ENCODE data around the gene CARD19. TPM values are rescaled to one million over a fixed set of nuclear protein-coding genes. Genes with fewer than 3 reads are reported as not detected.

The CARD19 gene
- total and polyA plus RNA-seq, 7 experiments from 2014 or later = 43.0 to 90.0 (median 59.2) TPM

GRCh38 chr9:93119953-93120845 lies 24.2 kb downstream of the CARD19 start:
- peak overlapping the region in 6 of 10 donors; percentile 5 to 67 (median 37) for H3K4me3 Mint-ChIP-seq
- no peak overlapping the region for H3K27ac ChIP-seq (ENCODE audit: low read depth, low read length)
- POLR2A ChIA-PET = interaction anchor here (0.6 to 2.0 kb wide), 6 partner anchors 9 to 182 kb away, joined by 3 to 7 read pairs (median 4); partner anchors contain the start of genes CARD19 and NINJ1

GRCh38 chr9:93120846-93121315 lies 24.9 kb downstream of the CARD19 start:
- ATAC-seq = no peak
- Mint-ChIP-seq H3K4me1 (peaks cover 21 to 41% (median 31%) of the 10 kb centered on the region in 7 donors), H3K27ac (peak overlapping the region in 1 of 9 donors; percentile 78), H3K27me3 (no peaks in the 10 kb centered on the region), H3K9me3 (no peaks in the 10 kb centered on the region), H3K4me3 (peak overlapping the region in 1 of 10 donors; percentile 51), H3K36me3 (peaks cover 0 to 15% (median 0%) of the 10 kb centered on the region in 5 donors)
- ChIA-PET POLR2A (interaction anchor here (0.6 to 0.9 kb wide), 2 partner anchors 13 to 182 kb away, joined by 3 to 4 read pairs; partner anchors contain the start of gene NINJ1), CTCF (no interaction called here)
- Histone ChIP-seq H3K9me3 (ENCODE audit: control insufficient read depth in 2 of 3, low read length in 3 of 3) (no peaks in the 10 kb centered on the region), H3K4me1 (ENCODE audit: control insufficient read depth in 2 of 2, insufficient read depth in 2 of 2, low read length in 2 of 2) (peaks cover 9 to 21% of the 10 kb centered on the region in 2 donors), H3K27me3 (ENCODE audit: control insufficient read depth in 2 of 2, insufficient read depth in 2 of 2, low read length in 2 of 2) (no peaks in the 10 kb centered on the region), H3K36me3 (ENCODE audit: control insufficient read depth in 2 of 3, insufficient read depth in 3 of 3, low read length in 3 of 3) (peaks cover 0 to 41% (median 13%) of the 10 kb centered on the region in 3 experiments), H3K27ac (ENCODE audit: low read depth, low read length) (no peak overlapping the region), H3K4me3 (ENCODE audit: low read length) (no peak overlapping the region)
- intact Hi-C loops (cut with micrococcal nuclease) = no loop called here
- peak in 1 of 9 donors; percentile 6 for DNase-seq

More at GRCh38 chr9:93119953-93120845, 24.2 kb downstream of the CARD19 start:
- H3K4me1 Mint-ChIP-seq = peaks cover 17 to 36% (median 28%) of the 10 kb centered on the region in 7 donors
- H3K27me3 Mint-ChIP-seq = no peaks in the 10 kb centered on the region
- H3K27me3 ChIP-seq (ENCODE audit: control insufficient read depth in 2 of 2, insufficient read depth in 2 of 2, low read length in 2 of 2) = no peaks in the 10 kb centered on the region
- CTCF ChIA-PET = interaction anchor here (0.8 to 1.2 kb wide), 3 partner anchors 10 to 12 kb away, joined by 3 to 6 read pairs (median 3); no protein-coding TSS in a partner anchor
- intact Hi-C loops (cut with micrococcal nuclease) = no loop called here
- no peaks in the 10 kb centered on the region for H3K9me3 ChIP-seq (ENCODE audit: control insufficient read depth in 2 of 3, low read length in 3 of 3)
- no peak overlapping the region for H3K4me3 ChIP-seq (ENCODE audit: low read length)
- H3K27ac Mint-ChIP-seq = peak overlapping the region; percentile 28 to 91 (median 82)
- H3K36me3 ChIP-seq (ENCODE audit: control insufficient read depth in 2 of 3, insufficient read depth in 3 of 3, low read length in 3 of 3) = peaks cover 0 to 39% (median 7%) of the 10 kb centered on the region in 3 experiments
- DNase-seq (peak in 1 of 9 donors; percentile 49), ATAC-seq (peak; percentile 76)
- H3K9me3 Mint-ChIP-seq = no peaks in the 10 kb centered on the region
- peaks cover 5 to 14% of the 10 kb centered on the region in 2 donors for H3K4me1 ChIP-seq (ENCODE audit: control insufficient read depth in 2 of 2, insufficient read depth in 2 of 2, low read length in 2 of 2)
- peaks cover 0 to 15% (median 0%) of the 10 kb centered on the region in 5 donors for H3K36me3 Mint-ChIP-seq

- Histone ChIP-seq H3K9me3 (ENCODE audit: control insufficient read depth in 2 of 3, low read length in 3 of 3) (no peaks in the 10 kb centered on the region), H3K36me3 (ENCODE audit: control insufficient read depth in 2 of 3, insufficient read depth in 3 of 3, low read length in 3 of 3) (peaks cover 0 to 41% (median 13%) of the 10 kb centered on the region in 3 experiments), H3K4me3 (ENCODE audit: low read length) (no peak overlapping the region), H3K27ac (ENCODE audit: low read depth, low read length) (no peak overlapping the region), H3K4me1 (ENCODE audit: control insufficient read depth in 2 of 2, insufficient read depth in 2 of 2, low read length in 2 of 2) (peaks cover 16 to 28% of the 10 kb centered on the region in 2 donors), H3K27me3 (ENCODE audit: control insufficient read depth in 2 of 2, insufficient read depth in 2 of 2, low read length in 2 of 2) (no peaks in the 10 kb centered on the region)
- Mint-ChIP-seq H3K27ac (peak overlapping the region in 1 of 9 donors; percentile 78), H3K4me1 (peaks cover 26 to 48% (median 38%) of the 10 kb centered on the region in 7 donors), H3K4me3 (no peak overlapping the region), H3K36me3 (peaks cover 0 to 15% (median 0%) of the 10 kb centered on the region in 5 donors), H3K9me3 (no peaks in the 10 kb centered on the region), H3K27me3 (no peaks in the 10 kb centered on the region)
- intact Hi-C loops (cut with micrococcal nuclease) = no loop called here
- ATAC-seq = no peak
- DNase-seq = peak in 1 of 9 donors; percentile 6
- ChIA-PET CTCF (no interaction called here), POLR2A (interaction anchor here (0.7 to 0.9 kb wide), 2 partner anchors 12 to 22 kb away, joined by 3 read pairs; partner anchors contain the start of gene NINJ1)
Observed at GRCh38 chr9:93121316-93122241, 25.6 kb downstream of the CARD19 start.

GRCh38 chr9:93122721-93123221 lies 26.8 kb downstream of the CARD19 start:
- DNase-seq = peak in 1 of 9 donors; percentile 8
- CTCF ChIA-PET = interaction anchor here (1.4 kb wide), 1 partner anchor 39 kb away, joined by 3 read pairs; no protein-coding TSS in a partner anchor
- no peaks in the 10 kb centered on the region for H3K9me3 Mint-ChIP-seq
- no peak overlapping the region for H3K4me3 ChIP-seq (ENCODE audit: low read length)
- ATAC-seq = no peak
- no peaks in the 10 kb centered on the region for H3K27me3 ChIP-seq (ENCODE audit: control insufficient read depth in 2 of 2, insufficient read depth in 2 of 2, low read length in 2 of 2)
- no peaks in the 10 kb centered on the region for H3K9me3 ChIP-seq (ENCODE audit: control insufficient read depth in 2 of 3, low read length in 3 of 3)
- H3K4me1 Mint-ChIP-seq = peaks cover 37 to 60% (median 50%) of the 10 kb centered on the region in 7 donors
- H3K36me3 Mint-ChIP-seq = peaks cover 0 to 15% (median 0%) of the 10 kb centered on the region in 5 donors
- peaks cover 23 to 40% of the 10 kb centered on the region in 2 donors for H3K4me1 ChIP-seq (ENCODE audit: control insufficient read depth in 2 of 2, insufficient read depth in 2 of 2, low read length in 2 of 2)
- no peaks in the 10 kb centered on the region for H3K27me3 Mint-ChIP-seq
- peak overlapping the region in 3 of 9 donors; percentile 5 to 43 (median 32) for H3K27ac Mint-ChIP-seq
- H3K36me3 ChIP-seq (ENCODE audit: control insufficient read depth in 2 of 3, insufficient read depth in 3 of 3, low read length in 3 of 3) = peaks cover 0 to 41% (median 13%) of the 10 kb centered on the region in 3 experiments
- H3K27ac ChIP-seq (ENCODE audit: low read depth, low read length) = no peak overlapping the region
- POLR2A ChIA-PET = interaction anchor here (0.6 to 0.7 kb wide), 3 partner anchors 9 to 122 kb away, joined by 3 read pairs; no protein-coding TSS in a partner anchor
- H3K4me3 Mint-ChIP-seq = no peak overlapping the region
- intact Hi-C loops (cut with micrococcal nuclease) = no loop called here

- Mint-ChIP-seq H3K27ac (peak overlapping the region in 8 of 9 donors; percentile 13 to 92 (median 74)), H3K4me1 (peaks cover 41 to 63% (median 54%) of the 10 kb centered on the region in 7 donors), H3K36me3 (peaks cover 0 to 15% (median 0%) of the 10 kb centered on the region in 5 donors), H3K27me3 (no peaks in the 10 kb centered on the region), H3K4me3 (peak overlapping the region in 2 of 10 donors; percentile 5 to 33), H3K9me3 (no peaks in the 10 kb centered on the region)
- ChIA-PET POLR2A (interaction anchor here (1.2 kb wide), 1 partner anchor 21 kb away, joined by 4 read pairs; no protein-coding TSS in a partner anchor), CTCF (interaction anchor here (0.7 to 1.4 kb wide), 3 partner anchors 15 to 38 kb away, joined by 3 read pairs; no protein-coding TSS in a partner anchor)
- H3K4me1 ChIP-seq (ENCODE audit: control insufficient read depth in 2 of 2, insufficient read depth in 2 of 2, low read length in 2 of 2) = peaks cover 23 to 49% of the 10 kb centered on the region in 2 donors
- H3K36me3 ChIP-seq (ENCODE audit: control insufficient read depth in 2 of 3, insufficient read depth in 3 of 3, low read length in 3 of 3) = peaks cover 0 to 41% (median 13%) of the 10 kb centered on the region in 3 experiments
- no peak overlapping the region for H3K27ac ChIP-seq (ENCODE audit: low read depth, low read length)
- no peaks in the 10 kb centered on the region for H3K9me3 ChIP-seq (ENCODE audit: control insufficient read depth in 2 of 3, low read length in 3 of 3)
- ATAC-seq = no peak
- intact Hi-C loops (cut with micrococcal nuclease) = no loop called here
- H3K27me3 ChIP-seq (ENCODE audit: control insufficient read depth in 2 of 2, insufficient read depth in 2 of 2, low read length in 2 of 2) = no peaks in the 10 kb centered on the region
- DNase-seq = peak in 1 of 9 donors; percentile 9
- no peak overlapping the region for H3K4me3 ChIP-seq (ENCODE audit: low read length)
Observed at GRCh38 chr9:93123561-93124283, 27.7 kb downstream of the CARD19 start.

All from naive thymus-derived CD4-positive, alpha-beta T cell (primary cell).